ENCODE results near the gene SERPIND1.
"Not testable (repeated sequence)": the region's sequence is repeated elsewhere in the genome, so short reads cannot be mapped to it uniquely, and the experiment has no call there.

The SERPIND1 gene

GRCh38 chr22:20773793-20774212 lies at the start of gene SERPIND1:
SERPIND1 (plus strand) TSS chr22:20774113; CDS start chr22:20779313, 5,200 bp downstream.
- DNase-seq = no peak

- DNase-seq = no peak
Measured at GRCh38 chr22:20724676-20725454, 49.0 kb upstream of the SERPIND1 start.

- DNase-seq = no peak
Measured at GRCh38 chr22:20725987-20726558, 47.8 kb upstream of the SERPIND1 start.

- DNase-seq = no peak
Measured at GRCh38 chr22:20727118-20728015, 46.5 kb upstream of the SERPIND1 start.

GRCh38 chr22:20728523-20729190 lies 45.3 kb upstream of the SERPIND1 start:
- DNase-seq = no peak

- no peak for DNase-seq
Measured at GRCh38 chr22:20729194-20729593, 44.7 kb upstream of the SERPIND1 start.

GRCh38 chr22:20732431-20732830 lies 41.5 kb upstream of the SERPIND1 start:
- not testable (repeated sequence) for DNase-seq

GRCh38 chr22:20735356-20736162 lies 38.4 kb upstream of the SERPIND1 start:
- peak; percentile 15 for DNase-seq

- not testable (repeated sequence) for DNase-seq
Measured at GRCh38 chr22:20736891-20737290, 37.0 kb upstream of the SERPIND1 start.

GRCh38 chr22:20738394-20739089 lies 35.4 kb upstream of the SERPIND1 start:
- no peak for DNase-seq

GRCh38 chr22:20740222-20740951 lies 33.5 kb upstream of the SERPIND1 start:
- DNase-seq = no peak

GRCh38 chr22:20741008-20741633 lies 32.8 kb upstream of the SERPIND1 start:
- DNase-seq = no peak

GRCh38 chr22:20741634-20742581 lies 32.0 kb upstream of the SERPIND1 start:
- DNase-seq = peak; percentile 25

GRCh38 chr22:20742764-20743163 lies 31.1 kb upstream of the SERPIND1 start:
- no peak for DNase-seq

- no peak for DNase-seq
Measured at GRCh38 chr22:20744456-20744855, 29.5 kb upstream of the SERPIND1 start.

GRCh38 chr22:20745119-20745518 lies 28.8 kb upstream of the SERPIND1 start:
- DNase-seq = no peak

- DNase-seq = no peak
Measured at GRCh38 chr22:20746431-20747189, 27.3 kb upstream of the SERPIND1 start.

GRCh38 chr22:20747223-20747622 lies 26.7 kb upstream of the SERPIND1 start:
- DNase-seq = no peak

All from retina (tissue), 1 donor.